DMS153 (cell line): ENCODE measurements around the gene NEXN.
"Not testable (repeated sequence)": the region's sequence is repeated elsewhere in the genome, so short reads cannot be mapped to it uniquely, and the experiment has no call there.

ENCODE experiments used
- DNase-seq: peaks from one replicate; lab custom pipeline; 2025; lab: John Stamatoyannopoulos, UW

NEXN gene

GRCh38 chr1:77961392-77961791 lies 73.0 kb downstream of the NEXN start:
- no peak for DNase-seq

GRCh38 chr1:77966291-77966690 lies 77.9 kb downstream of the NEXN start:
- no peak for DNase-seq

- no peak for DNase-seq
These were observed 81.8 kb downstream of the NEXN start for GRCh38 chr1:77970192-77970591.

GRCh38 chr1:77972080-77972479 lies 83.7 kb downstream of the NEXN start:
- DNase-seq = no peak

GRCh38 chr1:77975386-77975785 lies 87.0 kb downstream of the NEXN start:
- no peak for DNase-seq

DNA sequence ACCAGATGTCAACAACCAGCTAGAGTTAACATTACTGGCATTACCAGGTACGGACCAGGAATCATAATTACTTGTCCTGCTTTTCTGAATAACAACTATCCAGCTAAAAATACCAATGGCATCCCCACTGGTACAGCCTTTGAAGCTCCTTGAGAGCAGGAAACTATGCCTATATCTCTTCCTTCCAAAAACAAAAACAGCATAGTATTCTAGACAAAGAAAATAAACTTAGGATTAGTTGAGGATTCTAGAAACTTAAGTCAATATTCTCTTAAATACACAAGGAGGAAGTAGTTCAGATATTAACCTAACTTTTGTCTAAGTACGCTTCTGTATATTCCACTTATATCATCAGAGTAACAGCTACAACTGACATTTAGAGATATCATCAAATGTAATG lies 87.5 kb downstream of the NEXN start:
- no peak for DNase-seq

GRCh38 chr1:77976433-77977076 lies 88.1 kb downstream of the NEXN start:
- DNase-seq = no peak

DNA sequence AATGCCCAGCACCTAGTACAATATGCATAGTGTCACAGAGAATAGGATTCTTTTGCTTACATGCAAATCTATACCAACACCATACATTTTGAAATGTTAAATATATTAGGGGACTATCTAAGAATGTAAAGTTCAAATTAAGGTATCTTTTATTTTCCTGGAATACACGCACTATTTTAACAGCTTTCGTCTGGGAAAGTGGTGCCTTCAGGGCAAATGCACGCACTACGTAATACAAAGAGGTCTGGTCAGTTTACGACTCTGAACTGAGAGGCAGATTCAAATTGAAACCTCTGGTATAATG lies 89.5 kb downstream of the NEXN start:
- DNase-seq = no peak

DNA sequence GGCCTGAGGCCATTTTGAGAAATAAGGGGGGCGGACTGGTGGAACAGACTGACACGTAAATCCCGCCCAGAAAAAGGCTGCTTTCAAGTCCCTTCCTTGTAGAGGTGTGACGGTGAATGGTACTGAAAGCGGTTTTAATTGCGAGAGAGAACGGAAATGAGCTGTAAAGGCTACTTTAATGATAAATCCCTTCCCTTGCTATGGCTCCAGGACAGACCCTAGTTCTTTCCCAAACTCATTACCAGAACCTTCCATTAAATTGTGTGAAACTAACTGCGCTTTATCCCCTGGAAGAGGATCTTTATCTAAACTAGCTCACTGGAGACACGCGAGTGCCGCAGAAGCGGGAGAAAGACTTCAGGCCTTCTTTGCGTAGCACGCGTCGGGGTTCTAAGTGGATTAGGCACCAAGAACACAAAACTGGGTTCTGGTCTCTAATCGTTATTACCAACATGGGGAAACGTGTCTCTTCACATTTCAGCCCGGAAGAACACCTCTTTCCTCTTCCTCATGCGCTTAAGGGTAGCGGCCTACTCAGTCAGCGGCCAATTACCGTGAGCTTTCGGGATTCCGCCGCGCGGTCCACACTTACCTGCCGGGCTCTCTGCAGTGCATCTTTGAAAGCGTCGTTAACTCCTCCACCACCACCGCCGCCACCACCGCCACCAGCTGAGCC lies 90.0 kb downstream of the NEXN start:
- peak; percentile 79 for DNase-seq

DNA sequence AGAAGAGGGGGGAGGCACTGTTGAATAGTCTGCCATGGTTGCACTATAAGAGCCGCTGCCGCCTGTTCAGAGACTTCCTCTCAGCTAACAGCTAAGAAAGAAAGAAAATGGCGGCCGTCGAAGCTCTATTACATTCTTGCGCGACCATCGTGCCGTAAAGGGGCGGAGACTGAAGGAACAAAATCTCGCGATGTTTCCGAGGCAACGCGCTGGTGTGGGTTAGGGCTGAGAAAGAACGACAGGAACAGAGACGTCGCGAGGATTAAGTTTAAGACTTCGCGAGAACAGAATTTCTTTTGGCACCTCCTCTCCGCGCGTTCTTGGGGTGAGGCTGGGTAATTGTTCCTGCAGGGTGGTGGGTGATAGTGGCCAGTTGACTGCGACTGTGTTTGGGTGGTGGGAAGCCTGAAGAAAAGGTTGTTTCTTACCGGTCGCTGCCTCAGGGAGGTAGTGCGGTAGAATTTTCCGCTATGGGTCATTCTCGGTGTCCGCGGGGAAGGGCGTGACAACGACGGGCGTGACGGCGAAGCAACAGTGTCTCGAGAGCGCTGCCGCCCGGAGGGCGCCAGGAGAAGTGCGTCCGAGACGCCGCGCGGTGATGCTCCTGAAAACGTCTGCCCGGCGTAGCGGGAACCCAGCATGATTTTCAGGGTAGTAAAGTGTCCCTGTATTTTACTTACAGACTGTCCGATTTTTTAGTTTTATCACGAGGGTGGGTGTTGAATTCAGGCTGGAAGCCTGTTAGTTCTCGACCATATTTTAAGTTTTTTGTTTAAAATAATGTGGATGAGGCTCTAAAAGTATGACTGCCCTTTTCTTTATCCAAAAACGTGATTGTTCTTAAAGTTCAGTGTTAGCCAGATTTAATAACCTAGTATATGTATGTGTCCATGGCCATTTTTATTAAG lies 90.8 kb downstream of the NEXN start, which contains the start of gene FUBP1:
FUBP1 (minus strand) TSS at position 104 of the 908 bp plus-strand sequence; CDS start at position 36, 68 bp downstream.
- peak; percentile 98 for DNase-seq

- DNase-seq = not testable (repeated sequence)
These were observed 95.0 kb downstream of the NEXN start for GRCh38 chr1:77983352-77983996.

- DNase-seq = no peak
These were observed 95.6 kb downstream of the NEXN start for GRCh38 chr1:77983997-77984355.

DNA sequence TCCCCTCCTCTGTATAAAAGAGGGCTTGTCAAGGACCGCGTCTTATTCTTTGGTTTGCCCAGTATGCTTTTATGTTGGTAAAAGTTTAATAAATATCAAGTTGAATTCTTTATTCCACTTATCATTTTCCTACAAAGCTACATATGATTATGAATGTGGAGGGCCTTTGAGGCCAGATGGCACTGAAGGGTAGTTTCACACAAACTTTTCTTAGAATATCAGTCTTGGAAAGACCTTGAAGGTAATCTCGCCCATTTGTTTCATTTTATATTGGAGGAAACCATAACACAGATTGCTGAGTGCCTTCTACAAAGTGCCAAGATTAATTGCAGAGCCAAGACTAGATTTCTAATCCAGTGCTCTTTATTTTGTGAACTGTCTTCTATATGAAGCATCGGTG lies 96.2 kb downstream of the NEXN start:
- no peak for DNase-seq

DNA sequence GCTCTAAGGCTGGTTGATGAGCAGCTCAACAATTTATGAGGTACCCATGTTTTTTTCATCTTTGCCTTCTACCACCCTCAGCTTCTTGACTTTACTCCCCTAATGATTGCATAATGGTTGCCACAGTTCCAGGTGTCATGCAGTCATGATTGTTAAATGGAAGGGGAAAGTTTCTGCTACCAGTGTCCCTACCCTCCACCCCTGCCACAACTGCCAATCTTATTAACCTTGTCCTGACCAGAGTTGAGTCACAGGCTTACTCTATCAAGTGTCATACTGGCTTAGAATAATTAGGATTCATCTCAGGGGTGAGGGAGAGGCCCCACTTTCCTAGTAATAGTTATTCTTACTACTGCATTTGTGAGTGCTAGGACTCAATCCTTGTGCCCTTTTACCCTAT lies 98.4 kb downstream of the NEXN start:
- DNase-seq = no peak

GRCh38 chr1:77987919-77988318 lies 99.5 kb downstream of the NEXN start:
- DNase-seq = no peak

- no peak for DNase-seq
These were observed 101.3 kb downstream of the NEXN start for GRCh38 chr1:77989744-77990143.

DNA sequence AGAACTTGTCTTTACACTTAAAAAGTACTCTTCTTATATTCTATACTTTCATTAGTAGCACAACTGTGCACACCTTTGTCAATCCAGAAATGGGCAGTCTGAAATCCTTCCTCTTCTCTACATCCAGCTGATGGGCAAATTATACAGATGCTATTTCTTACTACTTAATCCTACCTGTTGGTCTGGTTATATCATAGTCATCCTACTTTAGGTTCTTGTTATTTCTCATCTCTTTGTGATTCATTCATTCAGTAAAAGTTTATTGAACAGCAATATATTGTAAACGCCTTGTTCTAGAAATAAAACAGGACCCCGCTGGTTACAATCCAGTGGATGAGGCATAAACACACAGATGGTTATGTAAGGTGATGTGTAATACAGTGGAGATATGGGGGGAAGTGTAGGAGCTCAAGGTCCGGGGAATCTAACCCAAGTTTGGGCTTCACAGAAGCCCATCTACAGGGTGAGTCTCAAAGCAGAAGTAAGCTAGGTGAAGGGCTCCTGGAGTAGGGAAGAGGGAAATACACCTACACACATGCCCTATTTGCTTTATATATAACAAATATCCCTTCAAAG lies 102.3 kb downstream of the NEXN start:
- no peak for DNase-seq

GRCh38 chr1:77991638-77992037 lies 103.2 kb downstream of the NEXN start:
- DNase-seq = no peak
